Fibroblast of upper back skin (primary cell): ENCODE data around the gene SPATA13.

ENCODE experiments used
- DNase-seq: peaks from one replicate; pipeline ENCODE4 v3.0.0-alpha.2; 2013

Gene SPATA13

DNA sequence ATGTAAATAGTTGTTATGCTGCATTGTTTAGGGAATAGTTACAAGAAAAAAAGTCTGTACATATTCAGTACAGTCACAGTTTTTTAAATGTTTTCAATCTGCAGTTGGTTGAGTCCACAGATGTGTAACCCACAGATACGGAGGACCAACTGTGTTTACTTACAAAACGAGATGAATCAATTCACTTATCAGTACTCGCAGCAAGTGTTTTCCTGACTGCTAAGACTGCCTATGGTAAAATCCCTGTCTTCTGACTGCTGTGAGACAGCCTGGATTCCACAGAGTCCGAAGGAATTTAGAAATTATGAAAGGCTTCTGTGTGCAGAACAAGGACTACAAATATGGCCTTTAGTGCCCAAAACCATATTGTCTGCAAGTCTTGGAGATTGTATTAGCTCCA, 103.1 kb downstream of the SPATA13 start:
- peak; percentile 10 for DNase-seq

- DNase-seq = no peak
Observed at GRCh38 chr13:24264976-24265375, 104.5 kb downstream of the SPATA13 start.

GRCh38 chr13:24265453-24265852, 104.9 kb downstream of the SPATA13 start:
- no peak for DNase-seq

DNA sequence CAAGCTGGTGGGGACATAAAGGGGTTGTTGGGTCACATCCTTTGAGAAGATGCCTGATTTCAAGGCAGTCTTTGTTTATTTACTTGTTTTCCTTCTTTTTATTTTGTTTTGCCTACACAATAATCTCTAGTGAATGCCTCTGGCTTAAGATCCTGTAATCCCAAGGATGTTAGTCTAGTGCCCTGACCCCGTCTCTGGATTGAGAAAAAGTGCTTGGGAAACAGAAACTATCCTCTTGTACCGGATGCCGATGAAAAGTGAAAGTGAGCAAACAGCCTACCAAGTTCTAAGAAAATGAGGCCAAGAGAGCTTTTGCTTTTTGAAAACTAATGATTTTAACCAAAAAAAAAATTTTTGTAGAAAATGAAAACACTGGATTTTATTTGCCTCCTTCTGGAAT, 106.8 kb downstream of the SPATA13 start:
- DNase-seq = no peak

- no peak for DNase-seq
Observed at GRCh38 chr13:24267801-24268200, 107.3 kb downstream of the SPATA13 start.

- DNase-seq = no peak
Observed at GRCh38 chr13:24269821-24270220, 109.3 kb downstream of the SPATA13 start.

DNA sequence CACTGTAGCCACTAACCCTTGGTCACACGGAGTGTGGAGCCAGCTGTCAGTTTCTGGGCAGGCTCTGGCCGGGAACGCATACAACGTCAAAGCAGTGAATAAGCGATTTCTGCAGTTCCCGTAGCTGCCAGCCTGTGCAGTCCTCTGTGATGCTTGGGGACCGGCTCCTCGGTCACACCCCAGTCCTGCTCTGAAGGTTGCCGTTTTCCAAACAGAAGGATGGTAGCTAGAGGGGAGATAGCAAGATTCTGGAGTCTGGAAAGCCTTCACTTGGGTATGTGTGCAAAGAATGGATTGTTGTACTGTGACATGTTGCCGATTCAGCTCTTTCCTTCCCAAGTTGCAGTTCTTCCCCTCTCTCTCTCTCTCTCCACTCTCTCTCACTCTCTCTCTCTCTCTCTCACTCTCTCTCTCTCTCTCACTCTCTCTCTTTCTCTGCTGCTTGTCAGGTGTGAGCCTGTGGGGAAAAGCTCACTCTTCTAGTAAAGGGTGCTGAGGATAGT, 110.2 kb downstream of the SPATA13 start:
- peak; percentile 12 for DNase-seq

GRCh38 chr13:24271231-24271600, 110.7 kb downstream of the SPATA13 start:
- no peak for DNase-seq

- peak; percentile 63 for DNase-seq
Observed at GRCh38 chr13:24271601-24272451, 111.3 kb downstream of the SPATA13 start.

DNA sequence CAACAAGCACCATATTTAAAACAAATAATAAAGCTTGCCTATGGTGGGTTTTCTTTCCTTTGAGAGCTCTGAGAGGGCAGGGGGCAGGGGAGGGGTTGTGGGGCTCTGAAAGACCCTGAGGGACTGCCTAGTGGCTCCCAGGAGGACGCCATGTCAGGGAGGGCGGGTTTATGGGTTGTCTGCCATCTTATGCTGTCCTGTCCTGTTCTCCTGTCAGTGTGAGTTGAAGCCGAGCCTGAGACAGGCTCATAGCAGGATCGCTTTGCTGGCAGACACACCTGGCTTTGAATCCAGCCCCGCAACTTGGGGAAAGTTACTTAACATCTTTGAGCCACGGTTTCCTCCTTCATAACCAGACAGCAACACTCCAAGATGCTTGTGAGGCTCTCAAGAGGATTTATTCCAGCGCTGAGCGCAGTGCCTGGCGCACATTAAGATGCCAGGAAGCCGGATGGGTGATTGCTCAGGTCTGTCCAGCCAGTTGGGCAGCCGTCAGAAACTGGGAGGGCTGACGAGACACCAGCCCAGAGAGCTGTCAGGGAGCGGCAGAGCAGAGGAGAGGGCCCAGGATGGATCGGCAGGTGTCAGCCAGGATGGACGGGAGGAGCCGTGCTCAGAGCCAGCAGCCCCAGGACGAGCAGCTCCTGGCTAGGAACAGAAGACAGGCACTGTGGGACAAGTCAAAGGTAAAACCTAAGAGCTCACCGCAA, 112.1 kb downstream of the SPATA13 start:
- no peak for DNase-seq

DNA sequence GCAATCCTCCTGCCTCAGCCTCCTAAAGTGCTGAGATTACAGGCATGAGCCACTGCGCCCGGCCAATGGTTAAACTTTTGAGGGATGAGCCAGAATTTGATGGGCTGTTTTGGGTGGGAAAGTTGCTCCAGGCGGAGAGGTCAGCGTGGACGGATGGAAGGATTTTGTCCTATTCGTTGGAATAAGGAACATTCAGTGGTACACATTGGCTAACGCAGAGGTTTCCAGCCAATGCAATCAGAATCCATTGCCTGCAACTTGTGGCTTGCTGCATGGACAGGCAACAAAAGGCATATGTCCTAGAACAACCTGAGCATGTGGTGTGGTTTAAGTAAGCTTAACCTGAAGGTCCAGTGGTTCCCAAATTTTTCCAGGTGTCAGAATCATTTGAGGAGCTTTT, 113.4 kb downstream of the SPATA13 start:
- no peak for DNase-seq

- no peak for DNase-seq
Observed at GRCh38 chr13:24274452-24275021, 114.0 kb downstream of the SPATA13 start.

DNA sequence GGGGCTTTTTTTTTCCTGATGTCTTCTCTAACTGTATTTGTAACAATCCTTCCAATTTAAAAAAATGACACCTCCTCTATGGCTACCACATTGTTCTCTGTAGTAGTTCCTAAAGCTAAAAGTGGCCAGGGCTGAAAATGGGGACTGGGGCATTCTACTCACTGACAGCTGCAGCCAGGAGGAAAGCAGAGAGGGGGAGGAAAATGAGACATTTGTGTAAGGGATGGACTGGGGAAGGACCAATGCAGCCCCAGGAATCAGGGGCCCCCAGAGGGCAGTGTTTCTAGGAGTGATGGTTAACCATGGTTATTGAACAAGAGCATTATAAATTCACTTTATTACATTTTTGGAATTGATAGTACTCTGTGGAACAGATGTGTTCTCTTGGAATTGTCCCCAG, 114.5 kb downstream of the SPATA13 start:
- no peak for DNase-seq

- no peak for DNase-seq
Observed at GRCh38 chr13:24276306-24276705, 115.8 kb downstream of the SPATA13 start.

DNA sequence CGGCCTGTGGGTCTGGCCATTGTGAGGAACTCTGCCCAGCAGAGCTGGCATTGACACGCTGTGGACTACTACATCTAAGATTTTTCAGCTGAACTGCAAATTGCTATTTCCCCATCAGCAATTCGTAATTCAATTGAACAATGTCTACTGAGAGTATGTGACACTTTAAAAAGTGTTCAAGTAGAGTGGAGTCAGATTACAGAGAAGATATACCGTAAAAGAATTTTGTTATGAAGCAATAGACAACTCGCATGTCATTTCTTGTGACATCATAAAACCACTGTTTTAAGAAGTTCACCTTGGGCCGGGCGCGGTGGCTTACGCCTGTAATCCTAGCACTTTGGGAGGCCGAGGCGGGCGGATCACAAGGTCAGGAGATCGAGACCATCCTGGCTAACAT, 116.3 kb downstream of the SPATA13 start:
- DNase-seq = no peak

DNA sequence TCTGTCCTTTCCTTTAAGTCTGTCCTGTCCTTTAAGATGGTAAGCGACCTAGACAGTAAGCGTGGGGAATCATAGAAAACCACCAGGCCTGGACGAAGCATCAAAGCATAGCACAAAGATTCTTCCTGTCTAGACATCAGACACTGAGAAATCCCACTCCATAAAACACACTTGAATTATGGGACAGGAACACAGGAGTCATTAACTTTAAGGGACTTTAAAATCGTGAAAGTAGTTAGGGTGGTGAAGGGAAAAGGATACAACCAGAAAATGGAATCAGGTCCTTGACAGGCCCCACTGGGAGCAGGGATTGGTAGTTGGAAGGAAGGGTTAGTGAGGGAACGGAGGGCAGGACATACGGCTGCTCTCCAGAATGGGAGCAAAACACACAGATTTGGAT, 117.2 kb downstream of the SPATA13 start:
- no peak for DNase-seq

- no peak for DNase-seq
Observed at GRCh38 chr13:24279327-24280110, 119.0 kb downstream of the SPATA13 start.

DNA sequence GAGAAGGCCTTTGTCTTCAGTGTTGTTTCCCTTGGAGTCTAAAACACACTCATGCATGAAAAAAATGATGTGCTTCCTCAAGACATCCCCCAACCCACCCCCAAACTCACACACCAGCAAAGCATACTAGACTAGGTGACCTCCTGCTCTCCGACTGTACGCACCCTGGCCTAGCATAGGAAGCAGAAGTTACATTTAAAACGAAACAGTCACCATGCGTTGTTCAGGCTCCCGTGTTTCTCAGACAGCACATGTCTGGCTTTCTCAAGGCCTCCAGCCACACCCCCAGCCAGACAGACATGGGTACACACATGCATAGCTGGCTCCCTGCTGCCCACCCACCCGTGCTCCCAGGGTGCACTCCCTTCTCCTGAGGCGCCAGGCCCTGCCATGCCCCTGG, 120.2 kb downstream of the SPATA13 start:
- no peak for DNase-seq

DNA sequence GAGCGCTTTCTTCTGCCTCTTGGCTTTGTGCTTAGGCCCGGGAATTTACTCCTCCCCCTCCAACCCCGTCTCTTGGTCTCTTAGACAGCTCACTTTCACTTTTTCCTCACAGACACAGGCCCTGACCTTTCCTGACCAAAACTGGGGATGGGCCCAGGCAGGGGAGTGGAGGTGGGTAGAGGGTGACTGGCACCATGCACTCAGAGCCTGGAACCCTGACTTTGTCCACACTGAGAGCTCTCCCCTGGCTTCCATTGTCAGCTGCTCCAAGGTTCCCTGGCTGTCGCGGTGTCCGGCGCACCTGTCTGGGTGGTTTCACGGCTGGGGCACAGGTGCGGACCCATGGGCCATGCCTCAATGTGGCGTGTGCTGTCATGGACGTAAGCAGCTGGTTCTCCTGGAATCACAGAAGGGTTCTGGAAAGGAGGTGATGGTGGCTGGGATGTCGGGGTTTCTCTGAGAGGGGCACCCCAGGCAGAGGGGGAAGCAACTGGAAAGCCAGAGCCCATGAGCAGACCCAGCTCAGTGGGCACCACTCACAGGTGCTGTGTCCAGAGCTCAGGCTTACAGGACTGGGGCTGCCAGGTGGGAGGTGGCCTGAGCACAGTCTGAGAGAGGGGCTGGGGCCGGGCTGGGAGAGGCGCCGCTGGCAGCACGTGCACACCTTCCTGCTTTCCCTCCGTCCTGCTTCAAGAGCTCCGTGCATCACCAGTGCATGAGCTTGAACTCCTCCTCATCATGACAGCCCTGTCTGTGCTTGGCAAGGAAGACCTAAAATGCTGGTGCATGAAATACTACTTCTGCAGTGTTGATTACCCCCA, 120.9 kb downstream of the SPATA13 start:
- DNase-seq = no peak

DNA sequence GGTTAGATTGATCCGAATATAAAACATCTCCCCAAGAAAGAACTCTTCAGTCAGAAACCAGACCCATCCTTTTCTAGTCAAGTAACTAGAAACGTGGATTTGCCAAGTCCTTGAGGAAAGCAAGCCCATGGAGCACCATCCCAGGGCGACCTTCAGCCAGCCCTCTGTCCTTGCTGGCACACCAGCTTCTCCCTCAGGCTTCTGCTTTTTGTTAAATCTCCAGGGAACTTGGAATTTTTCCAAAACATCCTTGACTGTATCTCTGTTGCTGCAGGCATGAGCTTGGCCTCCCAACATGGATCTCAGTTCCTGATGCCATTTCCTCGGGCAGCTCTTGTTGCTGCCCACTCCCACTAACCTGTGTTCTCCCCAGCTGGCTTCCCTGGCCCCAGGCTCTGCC, 121.7 kb downstream of the SPATA13 start:
- DNase-seq = no peak

DNA sequence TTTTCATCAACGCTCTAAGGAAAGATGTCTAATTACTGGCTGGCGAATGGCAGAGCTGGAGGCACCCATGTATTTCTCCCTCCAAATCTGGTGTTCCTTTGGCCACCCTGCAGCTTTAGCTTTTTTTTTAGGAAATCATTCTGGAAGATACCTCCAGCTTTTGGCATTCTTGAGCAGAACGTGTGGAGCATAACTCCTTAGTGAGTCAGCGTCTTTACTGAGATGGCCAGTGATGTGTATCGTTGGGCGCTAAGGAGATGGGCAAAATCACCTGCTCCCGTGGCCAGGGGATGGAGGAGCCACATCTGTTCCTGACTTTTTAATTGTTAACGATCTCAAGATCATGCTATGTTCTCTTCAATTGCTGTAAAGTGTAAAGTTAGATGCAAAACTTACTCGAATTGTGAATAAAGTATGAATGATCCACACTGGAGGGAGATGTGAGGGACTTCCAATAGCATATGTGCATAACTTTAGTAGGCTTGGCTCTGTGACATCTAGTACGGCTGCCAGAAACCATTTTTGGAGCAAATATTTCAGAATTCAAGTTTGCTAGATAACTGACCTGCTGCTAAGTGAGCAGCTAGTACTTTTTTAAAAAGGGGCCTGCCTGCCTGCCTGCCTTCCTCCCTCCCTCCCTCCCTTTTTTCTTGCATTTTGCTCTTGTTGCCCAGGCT, 124.5 kb downstream of the SPATA13 start:
- DNase-seq = no peak

GRCh38 chr13:24286624-24287023, 126.1 kb downstream of the SPATA13 start:
- DNase-seq = no peak
